A204.1 (cell line): Measurements from ENCODE around the gene PNPLA1.
"Not testable (repeated sequence)": the region's sequence is repeated elsewhere in the genome, so short reads cannot be mapped to it uniquely, and the experiment has no call there.

Experiments
- FAIRE-seq: peaks from 2 replicates; lab custom pipeline; 2012; peaks lifted over from hg19 to GRCh38; lab: Jason Lieb, UNC

Gene PNPLA1

GRCh38 chr6:36336208-36336710, 66.4 kb downstream of the PNPLA1 start:
- FAIRE-seq, result no peak

GRCh38 chr6:36336779-36337241, 67.0 kb downstream of the PNPLA1 start, which contains the start of gene BNIP5:
TSS of gene BNIP5 (minus strand) at chr6:36336888. CDS start at chr6:36330690, 6,198 bp downstream.
- no peak for FAIRE-seq

- no peak for FAIRE-seq
Measured at GRCh38 chr6:36337814-36338213, 68.0 kb downstream of the PNPLA1 start.

GRCh38 chr6:36338223-36338622, 68.4 kb downstream of the PNPLA1 start:
- not testable (repeated sequence) for FAIRE-seq

GRCh38 chr6:36339146-36339545, 69.3 kb downstream of the PNPLA1 start:
- no peak for FAIRE-seq

GRCh38 chr6:36340306-36340617, 70.4 kb downstream of the PNPLA1 start:
- no peak for FAIRE-seq

- FAIRE-seq, result no peak
Measured at GRCh38 chr6:36340618-36341454, 71.0 kb downstream of the PNPLA1 start.

- FAIRE-seq, result no peak
Measured at GRCh38 chr6:36343109-36343680, 73.3 kb downstream of the PNPLA1 start.

GRCh38 chr6:36345681-36346466, 76.0 kb downstream of the PNPLA1 start:
- no peak for FAIRE-seq

- FAIRE-seq, result no peak
Measured at GRCh38 chr6:36346486-36347273, 76.8 kb downstream of the PNPLA1 start.

GRCh38 chr6:36347621-36348020, 77.8 kb downstream of the PNPLA1 start:
- FAIRE-seq, result no peak

GRCh38 chr6:36349240-36349639, 79.4 kb downstream of the PNPLA1 start:
- FAIRE-seq, result no peak

- no peak for FAIRE-seq
Measured at GRCh38 chr6:36350082-36350481, 80.2 kb downstream of the PNPLA1 start.

GRCh38 chr6:36350681-36351571, 81.1 kb downstream of the PNPLA1 start:
- FAIRE-seq, result no peak

GRCh38 chr6:36352477-36353157, 82.8 kb downstream of the PNPLA1 start:
- FAIRE-seq, result no peak

GRCh38 chr6:36353411-36353915, 83.6 kb downstream of the PNPLA1 start:
- no peak for FAIRE-seq

- FAIRE-seq, result no peak
Measured at GRCh38 chr6:36355819-36356218, 86.0 kb downstream of the PNPLA1 start.

GRCh38 chr6:36357872-36358225, 88.0 kb downstream of the PNPLA1 start:
- no peak for FAIRE-seq
